Upper lobe of right lung (tissue), 1 donor: Measurements from ENCODE around the gene LGALS1. TPM values are rescaled to one million over a fixed set of nuclear protein-coding genes. Genes with fewer than 3 reads are reported as not detected.

Experiments used
- ATAC-seq: fragments of 200-7000 bp; cut with Tn5 transposase; one replicate; pipeline ENCODE4 v1.9.1; 2020; ENCODE audit warnings: mild to moderate bottlenecking, moderate library complexity
- DNase-seq: peaks from one replicate; pipeline ENCODE4 v3.0.0-alpha.2; 2020
- H3K27ac ChIP-seq: fragments of 200-600 bp; one replicate; pipeline ENCODE4 v1.8.0; 2022
- H3K27me3 ChIP-seq: fragments of 200-600 bp; one replicate; pipeline ENCODE4 v1.8.0; 2022; ENCODE audit warnings: mild to moderate bottlenecking
- H3K36me3 ChIP-seq: fragments of 200-600 bp; one replicate; pipeline ENCODE4 v1.8.0; 2022
- H3K4me1 ChIP-seq: fragments of 200-600 bp; one replicate; pipeline ENCODE4 v1.8.0; 2022
- H3K4me3 ChIP-seq: fragments of 200-600 bp; one replicate; pipeline ENCODE4 v1.8.0; 2022; ENCODE audit warnings: mild to moderate bottlenecking
- H3K9me3 ChIP-seq: fragments of 200-600 bp; one replicate; pipeline ENCODE4 v1.8.0; 2022
- intact Hi-C: fragments of 100-400 bp; cut with DNase I; formaldehyde crosslinking; loops from one replicate; pipeline ENCODE4 v1.11.0; 2022
- total RNA-seq: library from RNA; stranded (reverse); fragmentation: NEBNext Ultra II Directional; extraction: Animal tissue kit (Norgen Biotek cat#: 25700); gene quantifications from one replicate; pipeline ENCODE4 v1.2.1, GENCODE V29; 2021
- TF ChIP-seq, protein P1 (sequence below): fragments of 200-600 bp; IDR thresholded peaks from one replicate; pipeline ENCODE4 v1.8.0; 2022; ENCODE audit warnings: antibody characterized with exemption
- donor health status: DM: no; HTN: yes; CAD: no; lungs with severe emphysema.

Gene LGALS1
- total RNA-seq, 1 donor from 2014 or later: 340 TPM

DNA sequence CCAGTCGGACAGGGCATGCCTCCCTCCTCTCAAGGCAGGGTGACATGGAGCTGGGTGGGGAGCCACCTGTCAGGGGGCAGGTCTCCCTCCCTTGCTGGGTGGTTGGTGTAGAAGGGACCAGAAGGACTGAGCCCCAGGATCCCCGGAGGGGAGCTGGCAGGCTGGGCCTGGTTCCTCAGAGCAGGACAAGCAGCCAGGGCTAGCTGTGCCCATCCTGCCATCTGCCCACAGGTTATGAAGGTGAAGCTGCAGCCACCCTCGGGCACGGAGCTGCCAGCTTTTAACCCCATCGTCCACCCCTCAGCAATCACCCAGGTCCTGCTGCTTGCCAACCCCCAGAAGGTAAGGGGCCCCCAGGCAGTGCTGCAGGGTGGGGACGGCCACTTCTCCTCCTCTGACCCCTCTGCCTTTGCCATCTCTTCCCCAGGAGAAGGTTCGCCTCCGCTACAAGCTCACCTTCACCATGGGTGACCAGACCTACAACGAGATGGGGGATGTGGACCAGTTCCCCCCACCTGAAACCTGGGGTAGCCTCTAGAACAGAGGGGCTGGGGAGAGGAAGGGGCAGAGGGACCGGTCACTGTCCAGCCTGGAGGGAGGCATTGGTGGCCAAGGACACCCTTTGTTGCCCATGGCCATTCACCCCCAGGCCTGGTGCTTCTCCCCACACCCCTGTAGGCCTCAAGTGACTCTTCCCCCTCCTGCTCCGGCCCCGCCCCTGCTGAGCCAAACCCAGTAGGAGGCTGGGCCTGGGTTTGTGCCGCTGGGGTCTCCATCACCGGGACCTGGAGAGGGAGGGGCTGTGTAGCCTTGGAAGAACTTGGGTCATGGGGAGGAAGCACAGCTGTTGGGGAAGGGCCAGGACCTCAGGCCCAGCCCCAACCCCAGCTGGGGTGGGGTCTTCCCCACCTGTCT lies 43.0 kb upstream of the LGALS1 start:
- Histone ChIP-seq H3K27ac (peak overlapping the region; percentile 89), H3K4me1 (peaks cover 47% of the 10 kb centered on the region), H3K4me3 (no peak overlapping the region), H3K9me3 (no peaks in the 10 kb centered on the region), H3K27me3 (no peaks in the 10 kb centered on the region), H3K36me3 (peaks cover 23% of the 10 kb centered on the region)
- TF ChIP-seq, protein P1, sequence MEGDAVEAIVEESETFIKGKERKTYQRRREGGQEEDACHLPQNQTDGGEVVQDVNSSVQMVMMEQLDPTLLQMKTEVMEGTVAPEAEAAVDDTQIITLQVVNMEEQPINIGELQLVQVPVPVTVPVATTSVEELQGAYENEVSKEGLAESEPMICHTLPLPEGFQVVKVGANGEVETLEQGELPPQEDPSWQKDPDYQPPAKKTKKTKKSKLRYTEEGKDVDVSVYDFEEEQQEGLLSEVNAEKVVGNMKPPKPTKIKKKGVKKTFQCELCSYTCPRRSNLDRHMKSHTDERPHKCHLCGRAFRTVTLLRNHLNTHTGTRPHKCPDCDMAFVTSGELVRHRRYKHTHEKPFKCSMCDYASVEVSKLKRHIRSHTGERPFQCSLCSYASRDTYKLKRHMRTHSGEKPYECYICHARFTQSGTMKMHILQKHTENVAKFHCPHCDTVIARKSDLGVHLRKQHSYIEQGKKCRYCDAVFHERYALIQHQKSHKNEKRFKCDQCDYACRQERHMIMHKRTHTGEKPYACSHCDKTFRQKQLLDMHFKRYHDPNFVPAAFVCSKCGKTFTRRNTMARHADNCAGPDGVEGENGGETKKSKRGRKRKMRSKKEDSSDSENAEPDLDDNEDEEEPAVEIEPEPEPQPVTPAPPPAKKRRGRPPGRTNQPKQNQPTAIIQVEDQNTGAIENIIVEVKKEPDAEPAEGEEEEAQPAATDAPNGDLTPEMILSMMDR: no peak
- intact Hi-C loops: loop anchor here (10.0 kb wide), 1 partner anchor 52 kb away; the partner anchor contains the start of gene NOL12
- DNase-seq (no peak), ATAC-seq (no peak)

DNA sequence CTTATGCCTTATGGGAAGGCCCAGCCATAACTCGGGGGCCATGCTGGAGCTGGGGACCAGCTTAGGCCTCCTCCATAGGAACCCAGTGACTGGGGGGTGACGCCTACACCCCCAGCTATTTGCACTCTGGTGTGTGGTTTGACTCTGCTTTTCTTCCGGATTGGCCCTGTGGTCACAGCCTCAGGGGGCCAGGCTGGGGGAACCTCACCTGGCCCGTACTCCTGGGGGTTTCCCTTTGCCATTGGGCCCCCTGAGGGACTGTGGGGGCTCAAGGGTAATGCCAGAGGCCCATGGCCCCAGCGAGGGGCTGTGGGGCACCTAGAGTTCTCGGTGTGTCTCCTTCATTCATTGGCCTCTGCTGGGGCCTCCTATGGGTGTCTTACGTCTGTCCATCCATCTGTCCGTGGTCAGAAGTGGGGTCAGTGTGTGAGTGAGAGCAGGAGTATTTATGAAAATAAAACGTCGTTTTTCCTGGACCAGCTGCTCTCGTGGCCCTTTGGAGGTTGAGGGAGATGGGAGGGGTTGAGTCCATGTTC lies 42.3 kb upstream of the LGALS1 start:
- DNase-seq (no peak), ATAC-seq (peak; percentile 0)
- intact Hi-C loops: loop anchor here (10.0 kb wide), 1 partner anchor 52 kb away; the partner anchor contains the start of gene NOL12
- H3K4me1 ChIP-seq: peaks cover 47% of the 10 kb centered on the region
- H3K9me3 ChIP-seq: no peaks in the 10 kb centered on the region
- H3K27ac ChIP-seq: peak overlapping the region; percentile 89
- TF ChIP-seq, protein P1: no peak
- no peaks in the 10 kb centered on the region for H3K27me3 ChIP-seq
- no peak overlapping the region for H3K4me3 ChIP-seq
- peaks cover 23% of the 10 kb centered on the region for H3K36me3 ChIP-seq

DNA sequence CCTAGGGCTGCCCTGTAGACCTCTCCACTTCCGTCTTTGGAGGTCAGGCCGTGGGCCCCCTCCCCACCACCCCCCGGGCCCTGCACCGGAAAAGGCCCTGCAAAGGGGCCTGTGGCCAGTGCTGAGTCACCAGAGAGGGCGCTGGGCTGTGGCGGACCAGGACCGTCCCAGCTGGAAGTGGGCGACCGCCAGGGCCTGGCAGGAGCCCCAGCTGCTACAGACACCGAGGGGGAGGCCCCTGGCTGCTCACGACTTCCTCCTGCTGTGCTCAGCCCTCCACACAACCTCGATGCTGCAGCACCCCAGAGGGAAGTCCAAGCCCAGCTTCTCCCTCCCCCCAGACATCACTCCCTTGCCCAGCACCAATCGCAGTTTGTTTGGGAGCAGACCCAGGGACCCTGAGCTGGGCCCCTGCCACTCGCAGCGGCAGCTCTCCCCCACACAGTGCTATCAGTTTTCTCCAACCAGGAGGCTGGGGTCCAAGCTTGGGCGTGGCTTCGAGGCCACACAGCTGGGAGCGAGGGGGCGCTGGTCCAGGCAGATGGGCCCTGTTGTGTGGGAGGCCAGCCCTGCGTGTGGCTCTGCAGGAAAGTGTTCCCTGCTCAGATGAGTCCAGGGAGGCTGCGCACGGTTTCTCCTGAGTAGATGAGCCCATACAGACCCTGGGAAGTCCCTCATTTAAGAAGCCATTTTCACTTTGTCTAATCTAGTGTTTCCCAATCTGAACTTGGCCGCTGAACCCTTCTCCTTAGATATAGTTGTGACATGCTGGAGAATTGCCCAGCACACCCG lies 41.6 kb upstream of the LGALS1 start:
- intact Hi-C loops: loop anchor here (10.0 kb wide), 1 partner anchor 51 kb away; the partner anchor contains the start of gene NOL12
- peak overlapping the region; percentile 89 for H3K27ac ChIP-seq
- DNase-seq (peak; percentile 90), ATAC-seq (peak; percentile 83)
- TF ChIP-seq, protein P1: peak; percentile 36
- peaks cover 52% of the 10 kb centered on the region for H3K4me1 ChIP-seq
- H3K27me3 ChIP-seq: no peaks in the 10 kb centered on the region
- H3K9me3 ChIP-seq: no peaks in the 10 kb centered on the region
- H3K36me3 ChIP-seq: peaks cover 22% of the 10 kb centered on the region
- H3K4me3 ChIP-seq: peak overlapping the region; percentile 8

DNA sequence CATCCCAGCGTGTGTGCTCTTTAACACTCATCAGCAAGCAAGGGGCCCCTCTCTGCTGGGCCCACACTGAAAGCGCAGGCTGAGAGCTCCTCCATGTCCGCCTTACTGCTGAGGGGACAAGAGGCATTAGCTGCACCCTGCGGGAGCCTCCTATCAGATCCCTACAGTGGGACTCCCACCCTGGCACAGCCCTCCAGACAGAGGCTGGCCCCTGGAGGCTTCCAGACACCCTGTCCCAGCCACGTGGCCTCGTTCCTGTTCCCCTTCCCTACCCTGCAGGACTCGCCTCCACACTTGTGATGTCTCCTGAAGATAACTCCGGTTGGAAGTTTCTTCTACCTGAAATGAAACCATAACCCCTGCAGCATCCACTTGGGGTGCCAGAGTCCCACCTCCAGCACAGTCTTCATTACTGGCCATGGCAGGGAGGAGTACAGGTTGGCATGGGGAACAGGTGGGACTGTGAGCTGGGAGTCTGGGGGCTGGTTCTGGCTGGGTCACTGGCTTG lies 41.0 kb upstream of the LGALS1 start:
- H3K4me1 ChIP-seq: peaks cover 57% of the 10 kb centered on the region

More for the DNA sequence above, 41.0 kb upstream of the LGALS1 start:
- intact Hi-C loops: loop anchor here (10.0 kb wide), 1 partner anchor 50 kb away; the partner anchor contains the start of gene NOL12
- Histone ChIP-seq H3K4me3 (peak overlapping the region; percentile 8), H3K27me3 (no peaks in the 10 kb centered on the region), H3K27ac (peak overlapping the region; percentile 89), H3K9me3 (no peaks in the 10 kb centered on the region), H3K36me3 (peaks cover 18% of the 10 kb centered on the region)
- ATAC-seq (peak; percentile 2), DNase-seq (no peak)
- TF ChIP-seq, protein P1: no peak
